ENCODE measurements around the gene CCDC6. TPM values are rescaled to one million over a fixed set of nuclear protein-coding genes. Genes with fewer than 3 reads are reported as not detected.

The CCDC6 gene
- total and polyA plus RNA-seq, 2 experiments from 2014 or later = 22.3 to 49.8 TPM

GRCh38 chr10:59843748-59844147 is 62.6 kb downstream of the CCDC6 start:
- Histone ChIP-seq H3K36me3 (replicated peaks; ENCODE audit: insufficient read depth, low read depth) (no peaks in the 10 kb centered on the region), H4K20me1 (ENCODE audit: insufficient read depth, poor library complexity, severe bottlenecking) (no peaks in the 10 kb centered on the region), H3K27me3 (no peaks in the 10 kb centered on the region)

GRCh38 chr10:59839576-59839975 is 66.8 kb downstream of the CCDC6 start:
- H3K4me2 ChIP-seq = no peak overlapping the region
- no peaks in the 10 kb centered on the region for H3K9me2 ChIP-seq (replicated peaks; ENCODE audit: insufficient read depth)
- H3K79me2 ChIP-seq = peaks cover 13% of the 10 kb centered on the region
- H4K20me1 ChIP-seq (ENCODE audit: insufficient read depth, poor library complexity, severe bottlenecking) = no peaks in the 10 kb centered on the region
- H3K27me3 ChIP-seq = no peaks in the 10 kb centered on the region
- no peak overlapping the region for H3K4me3 ChIP-seq
- TF ChIP-seq CTCF (IDR thresholded peaks at IDR 0.05; ENCODE audit: poor library complexity) (no peak), EZH2phosphoT487 (IDR thresholded peaks at IDR 0.05; ENCODE audit: low read depth, severe bottlenecking, unreplicated experiment) (no peak), EZH2 (IDR thresholded peaks at IDR 0.05; ENCODE audit: borderline replicate concordance) (no peak)
- no peak overlapping the region for H3K27ac ChIP-seq
- DNase-seq (ENCODE audit: low spot score) = no peak
- no peak overlapping the region for H2AFZ ChIP-seq
- no peaks in the 10 kb centered on the region for H3K36me3 ChIP-seq (replicated peaks; ENCODE audit: insufficient read depth, low read depth)
- WGBS (ENCODE audit: low lambda C conversion rate, missing lambda C conversion rate) = 97% methylated on average over 6 of the region's 6 CpGs
- H3K4me1 ChIP-seq (ENCODE audit: insufficient read depth) = no peaks in the 10 kb centered on the region
- H3K9me3 ChIP-seq (ENCODE audit: low read depth) = no peaks in the 10 kb centered on the region

More at GRCh38 chr10:59843748-59844147, 62.6 kb downstream of the CCDC6 start:
- DNase-seq (ENCODE audit: low spot score) = no peak
- H3K4me1 ChIP-seq (ENCODE audit: insufficient read depth) = no peaks in the 10 kb centered on the region
- H2AFZ ChIP-seq = no peak overlapping the region
- whole genome bisulfite sequencing (ENCODE audit: low lambda C conversion rate, missing lambda C conversion rate) = 71% methylated on average over 2 of the region's 2 CpGs
- no peaks in the 10 kb centered on the region for H3K9me3 ChIP-seq (ENCODE audit: low read depth)
- H3K79me2 ChIP-seq = peaks cover 9% of the 10 kb centered on the region
- no peak overlapping the region for H3K27ac ChIP-seq
- no peak for TF ChIP-seq EZH2phosphoT487 (IDR thresholded peaks at IDR 0.05; ENCODE audit: low read depth, severe bottlenecking, unreplicated experiment)
- no peak for TF ChIP-seq EZH2 (IDR thresholded peaks at IDR 0.05; ENCODE audit: borderline replicate concordance)
- no peak for TF ChIP-seq CTCF (IDR thresholded peaks at IDR 0.05; ENCODE audit: poor library complexity)
- H3K4me3 ChIP-seq = no peak overlapping the region
- no peaks in the 10 kb centered on the region for H3K9me2 ChIP-seq (replicated peaks; ENCODE audit: insufficient read depth)
- H3K4me2 ChIP-seq = no peak overlapping the region

- WGBS (ENCODE audit: low lambda C conversion rate, missing lambda C conversion rate) = 96% methylated on average over 2 of the region's 2 CpGs
- no peaks in the 10 kb centered on the region for H3K27me3 ChIP-seq
Observed at GRCh38 chr10:59838085-59838789, 68.1 kb downstream of the CCDC6 start.

More at GRCh38 chr10:59838085-59838789, 68.1 kb downstream of the CCDC6 start:
- H3K79me2 ChIP-seq = peaks cover 18% of the 10 kb centered on the region
- no peak for DNase-seq (ENCODE audit: low spot score)
- no peaks in the 10 kb centered on the region for H4K20me1 ChIP-seq (ENCODE audit: insufficient read depth, poor library complexity, severe bottlenecking)
- no peaks in the 10 kb centered on the region for H3K9me3 ChIP-seq (ENCODE audit: low read depth)
- TF ChIP-seq EZH2 (IDR thresholded peaks at IDR 0.05; ENCODE audit: borderline replicate concordance) (no peak), CTCF (IDR thresholded peaks at IDR 0.05; ENCODE audit: poor library complexity) (no peak), EZH2phosphoT487 (IDR thresholded peaks at IDR 0.05; ENCODE audit: low read depth, severe bottlenecking, unreplicated experiment) (no peak)
- H3K4me1 ChIP-seq (ENCODE audit: insufficient read depth) = no peaks in the 10 kb centered on the region
- H3K4me3 ChIP-seq = no peak overlapping the region
- H3K36me3 ChIP-seq (replicated peaks; ENCODE audit: insufficient read depth, low read depth) = no peaks in the 10 kb centered on the region
- H2AFZ ChIP-seq = no peak overlapping the region
- no peaks in the 10 kb centered on the region for H3K9me2 ChIP-seq (replicated peaks; ENCODE audit: insufficient read depth)
- H3K27ac ChIP-seq = no peak overlapping the region
- H3K4me2 ChIP-seq = no peak overlapping the region
